Measurements from ENCODE around the gene DGKH.
"Not testable (repeated sequence)": the region's sequence is repeated elsewhere in the genome, so short reads cannot be mapped to it uniquely, and the experiment has no call there.

Gene DGKH

DNA sequence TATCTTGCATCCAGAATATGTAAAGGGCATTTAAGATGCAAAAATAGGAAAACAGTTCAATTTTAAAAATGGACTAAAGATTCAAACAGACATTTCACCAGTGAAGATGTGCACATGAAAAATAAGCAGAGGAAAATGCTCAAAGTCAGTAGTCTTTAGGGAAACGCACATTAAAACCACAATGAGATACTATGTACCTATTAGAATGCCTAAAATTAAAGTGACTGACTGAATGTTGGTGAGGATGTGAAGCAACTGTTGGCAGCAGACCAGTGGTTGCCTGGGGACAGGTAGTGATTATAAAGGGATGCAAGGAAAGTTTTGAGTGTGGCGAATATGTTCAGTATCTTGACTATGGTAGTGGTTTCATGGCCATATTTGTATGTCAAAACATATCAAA, 75.2 kb downstream of the DGKH start:
- TF ChIP-seq, protein P1, sequence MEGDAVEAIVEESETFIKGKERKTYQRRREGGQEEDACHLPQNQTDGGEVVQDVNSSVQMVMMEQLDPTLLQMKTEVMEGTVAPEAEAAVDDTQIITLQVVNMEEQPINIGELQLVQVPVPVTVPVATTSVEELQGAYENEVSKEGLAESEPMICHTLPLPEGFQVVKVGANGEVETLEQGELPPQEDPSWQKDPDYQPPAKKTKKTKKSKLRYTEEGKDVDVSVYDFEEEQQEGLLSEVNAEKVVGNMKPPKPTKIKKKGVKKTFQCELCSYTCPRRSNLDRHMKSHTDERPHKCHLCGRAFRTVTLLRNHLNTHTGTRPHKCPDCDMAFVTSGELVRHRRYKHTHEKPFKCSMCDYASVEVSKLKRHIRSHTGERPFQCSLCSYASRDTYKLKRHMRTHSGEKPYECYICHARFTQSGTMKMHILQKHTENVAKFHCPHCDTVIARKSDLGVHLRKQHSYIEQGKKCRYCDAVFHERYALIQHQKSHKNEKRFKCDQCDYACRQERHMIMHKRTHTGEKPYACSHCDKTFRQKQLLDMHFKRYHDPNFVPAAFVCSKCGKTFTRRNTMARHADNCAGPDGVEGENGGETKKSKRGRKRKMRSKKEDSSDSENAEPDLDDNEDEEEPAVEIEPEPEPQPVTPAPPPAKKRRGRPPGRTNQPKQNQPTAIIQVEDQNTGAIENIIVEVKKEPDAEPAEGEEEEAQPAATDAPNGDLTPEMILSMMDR (conservative IDR thresholded peaks at IDR 0.05; ENCODE audit: low read length), result no peak
- no peak for DNase-seq (ENCODE audit: low read depth)
- no peak overlapping the region for H3K4me3 ChIP-seq (ENCODE audit: low read length)

- TF ChIP-seq, protein P1 (conservative IDR thresholded peaks at IDR 0.05; ENCODE audit: low read length), result no peak
- no peak for DNase-seq (ENCODE audit: low read depth)
- no peak overlapping the region for H3K4me3 ChIP-seq (ENCODE audit: low read length)
Observed at GRCh38 chr13:42125046-42125445, 76.6 kb downstream of the DGKH start.

GRCh38 chr13:42127047-42127446, 78.6 kb downstream of the DGKH start:
- DNase-seq (ENCODE audit: low read depth), result no peak

GRCh38 chr13:42129033-42129432, 80.6 kb downstream of the DGKH start:
- TF ChIP-seq, protein P1 (conservative IDR thresholded peaks at IDR 0.05; ENCODE audit: low read length), result no peak
- no peak overlapping the region for H3K4me3 ChIP-seq (ENCODE audit: low read length)
- DNase-seq (ENCODE audit: low read depth), result no peak

More at GRCh38 chr13:42127047-42127446, 78.6 kb downstream of the DGKH start:
- no peak overlapping the region for H3K4me3 ChIP-seq (ENCODE audit: low read length)
- TF ChIP-seq, protein P1 (conservative IDR thresholded peaks at IDR 0.05; ENCODE audit: low read length), result no peak

GRCh38 chr13:42136518-42136917, 88.1 kb downstream of the DGKH start:
- H3K4me3 ChIP-seq (ENCODE audit: low read length), result no peak overlapping the region

GRCh38 chr13:42137856-42138537, 89.5 kb downstream of the DGKH start:
- no peak overlapping the region for H3K4me3 ChIP-seq (ENCODE audit: low read length)
- peak; percentile 15 for DNase-seq (ENCODE audit: low read depth)
- TF ChIP-seq, protein P1 (conservative IDR thresholded peaks at IDR 0.05; ENCODE audit: low read length), result no peak

More at GRCh38 chr13:42136518-42136917, 88.1 kb downstream of the DGKH start:
- TF ChIP-seq, protein P1 (conservative IDR thresholded peaks at IDR 0.05; ENCODE audit: low read length), result no peak
- DNase-seq (ENCODE audit: low read depth), result no peak

DNA sequence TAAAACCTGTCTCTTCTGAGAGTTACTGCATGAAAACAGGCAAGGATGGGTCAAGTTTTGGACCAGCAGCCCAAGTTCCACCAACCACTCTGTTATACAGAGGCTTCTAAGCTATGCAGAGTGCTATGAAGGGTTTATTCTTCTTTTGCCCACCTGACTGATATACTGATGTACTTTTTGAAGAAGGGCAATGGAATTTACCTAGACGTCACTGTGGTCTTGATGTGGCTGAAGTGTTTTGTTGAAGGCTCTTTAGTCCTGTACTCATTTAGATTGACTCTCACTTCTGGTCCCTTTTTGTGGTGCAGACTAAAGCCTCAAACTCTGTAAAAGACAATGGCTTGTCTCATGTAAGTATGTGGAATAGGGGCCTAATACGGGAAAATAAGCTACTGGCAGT, 92.0 kb downstream of the DGKH start:
- TF ChIP-seq, protein P1 (conservative IDR thresholded peaks at IDR 0.05; ENCODE audit: low read length), result no peak

DNA sequence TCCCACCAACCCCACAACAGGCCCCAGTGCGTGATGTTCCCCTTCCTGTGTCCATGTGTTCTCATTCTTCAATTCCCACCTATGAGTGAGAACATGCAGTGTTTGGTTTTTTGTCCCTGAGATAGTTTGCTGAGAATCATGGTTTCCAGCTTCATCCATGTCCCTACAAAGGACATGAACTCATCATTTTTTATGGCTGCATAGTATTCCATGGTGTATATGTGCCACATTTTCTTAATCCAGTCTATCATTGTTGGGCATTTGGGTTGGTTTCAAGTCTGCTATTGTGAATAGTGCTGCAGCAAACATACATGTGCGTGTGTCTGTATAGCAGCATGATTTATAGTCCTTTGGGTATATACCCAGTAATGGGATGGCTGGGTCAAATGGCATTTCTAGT, 92.6 kb downstream of the DGKH start:
- not testable (repeated sequence) for H3K4me3 ChIP-seq (ENCODE audit: low read length); DNase-seq (ENCODE audit: low read depth)

More for the DNA sequence above, 92.0 kb downstream of the DGKH start:
- no peak for DNase-seq (ENCODE audit: low read depth)
- H3K4me3 ChIP-seq (ENCODE audit: low read length), result no peak overlapping the region
